ENCODE measurements around the gene TEDC1. TPM values are rescaled to one million over a fixed set of nuclear protein-coding genes. Genes with fewer than 3 reads are reported as not detected.
"Not testable (repeated sequence)": the region's sequence is repeated elsewhere in the genome, so short reads cannot be mapped to it uniquely, and the experiment has no call there.

TEDC1 gene
- polyA plus RNA-seq, 4 donors, result 5.7 to 11.4 (median 7.1) TPM

- DNase-seq (ENCODE audit: low read depth in 4 of 4, low spot score in 3 of 4), result no peak
Measured at GRCh38 chr14:105534586-105534985, 43.5 kb downstream of the TEDC1 start.

GRCh38 chr14:105536051-105536450 is 45.0 kb downstream of the TEDC1 start:
- no peak for DNase-seq (ENCODE audit: low read depth in 4 of 4, low spot score in 3 of 4)

- DNase-seq (ENCODE audit: low read depth in 4 of 4, low spot score in 3 of 4), result no peak
Measured at GRCh38 chr14:105536691-105537579, 45.9 kb downstream of the TEDC1 start.

GRCh38 chr14:105537580-105538474 is 46.8 kb downstream of the TEDC1 start:
- no peak for DNase-seq (ENCODE audit: low read depth in 4 of 4, low spot score in 3 of 4)

- no peak for DNase-seq (ENCODE audit: low read depth in 4 of 4, low spot score in 3 of 4)
Measured at GRCh38 chr14:105538481-105539049, 47.5 kb downstream of the TEDC1 start.

GRCh38 chr14:105540811-105541210 is 49.8 kb downstream of the TEDC1 start:
- DNase-seq (ENCODE audit: low read depth in 4 of 4, low spot score in 3 of 4), result no peak

- no peak for DNase-seq (ENCODE audit: low read depth in 4 of 4, low spot score in 3 of 4)
Measured at GRCh38 chr14:105541218-105541875, 50.3 kb downstream of the TEDC1 start.

- DNase-seq (ENCODE audit: low read depth in 4 of 4, low spot score in 3 of 4), result not testable (repeated sequence)
Measured at GRCh38 chr14:105545676-105546075, 54.6 kb downstream of the TEDC1 start.

GRCh38 chr14:105546410-105546809 is 55.4 kb downstream of the TEDC1 start:
- not testable (repeated sequence) for DNase-seq (ENCODE audit: low read depth in 4 of 4, low spot score in 3 of 4)

- DNase-seq (ENCODE audit: low read depth in 4 of 4, low spot score in 3 of 4), result not testable (repeated sequence)
Measured at GRCh38 chr14:105547072-105547471, 56.0 kb downstream of the TEDC1 start.

- no peak for DNase-seq (ENCODE audit: low read depth in 4 of 4, low spot score in 3 of 4)
Measured at GRCh38 chr14:105547741-105548169, 56.7 kb downstream of the TEDC1 start.

Other genes starting within 250 kb of the TEDC1 start
- gene BTBD6, start 242.7 kb upstream of the TEDC1 start, polyA plus RNA-seq (ENCODE audit: insufficient read length in 4 of 4), result 10 to 100 TPM; 32.2 to 42.4 (median 37.6) TPM
- 10 to 100 TPM; 27.1 to 34.1 (median 28.7) TPM for gene BRF1, start 190.2 kb upstream of the TEDC1 start, polyA plus RNA-seq (ENCODE audit: insufficient read length in 4 of 4)
- 10 to 100 TPM; 59.3 to 72.4 (median 62.6) TPM for gene PACS2, start 176.5 kb upstream of the TEDC1 start, polyA plus RNA-seq (ENCODE audit: insufficient read length in 4 of 4)
- gene TEX22, start 92.7 kb upstream of the TEDC1 start, polyA plus RNA-seq (ENCODE audit: insufficient read length in 4 of 4), result 1 to 10 TPM; 1.0 to 2.4 (median 1.9) TPM
- 100 to 1,000 TPM in 3 of 4 donors, 10 to 100 TPM in 1; 96.2 to 125 (median 106) TPM for gene MTA1, start 71.4 kb upstream of the TEDC1 start, polyA plus RNA-seq (ENCODE audit: insufficient read length in 4 of 4)
- 100 to 1,000 TPM; 121 to 196 (median 128) TPM for gene CRIP2, start 16.4 kb upstream of the TEDC1 start, polyA plus RNA-seq (ENCODE audit: insufficient read length in 4 of 4)
- 10 to 100 TPM; 27.1 to 44.2 (median 36.0) TPM for gene CRIP1, start 4.4 kb upstream of the TEDC1 start, polyA plus RNA-seq (ENCODE audit: insufficient read length in 4 of 4)
- gene TMEM121, start 35.3 kb downstream of the TEDC1 start, polyA plus RNA-seq (ENCODE audit: insufficient read length in 4 of 4), result 1 to 10 TPM; 2.1 to 7.4 (median 2.6) TPM

Data from right renal pelvis (tissue), 4 donors.